Measurements from ENCODE around the gene SCYGR7. TPM values are rescaled to one million over a fixed set of nuclear protein-coding genes. Genes with fewer than 3 reads are reported as not detected.
A peak's percentile ranks its signal among the peaks of the same experiment; 100 is the strongest.
"Not testable (repeated sequence)": the region's sequence is repeated elsewhere in the genome, so short reads cannot be mapped to it uniquely, and the experiment has no call there.

Gene SCYGR7, protein sequence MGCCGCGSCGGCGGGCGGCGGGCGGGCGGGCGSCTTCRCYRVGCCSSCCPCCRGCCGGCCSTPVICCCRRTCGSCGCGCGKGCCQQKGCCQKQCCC
- polyA plus RNA-seq (2013, experiment 1 of 2; ENCODE audit: insufficient read length): not detected
- not detected for polyA plus RNA-seq (2013, experiment 2 of 2; ENCODE audit: insufficient read length)

GRCh38 chr2:227728035-227728434 is at the start of gene SCYGR7:
SCYGR7 (plus strand) TSS chr2:227728335; CDS start chr2:227728335, 0 bp downstream.
- DNase-seq: no peak

GRCh38 chr2:227684258-227684657 is 43.9 kb upstream of the SCYGR7 start:
- DNase-seq: no peak

GRCh38 chr2:227687189-227687588 is 40.9 kb upstream of the SCYGR7 start:
- DNase-seq: no peak

DNA sequence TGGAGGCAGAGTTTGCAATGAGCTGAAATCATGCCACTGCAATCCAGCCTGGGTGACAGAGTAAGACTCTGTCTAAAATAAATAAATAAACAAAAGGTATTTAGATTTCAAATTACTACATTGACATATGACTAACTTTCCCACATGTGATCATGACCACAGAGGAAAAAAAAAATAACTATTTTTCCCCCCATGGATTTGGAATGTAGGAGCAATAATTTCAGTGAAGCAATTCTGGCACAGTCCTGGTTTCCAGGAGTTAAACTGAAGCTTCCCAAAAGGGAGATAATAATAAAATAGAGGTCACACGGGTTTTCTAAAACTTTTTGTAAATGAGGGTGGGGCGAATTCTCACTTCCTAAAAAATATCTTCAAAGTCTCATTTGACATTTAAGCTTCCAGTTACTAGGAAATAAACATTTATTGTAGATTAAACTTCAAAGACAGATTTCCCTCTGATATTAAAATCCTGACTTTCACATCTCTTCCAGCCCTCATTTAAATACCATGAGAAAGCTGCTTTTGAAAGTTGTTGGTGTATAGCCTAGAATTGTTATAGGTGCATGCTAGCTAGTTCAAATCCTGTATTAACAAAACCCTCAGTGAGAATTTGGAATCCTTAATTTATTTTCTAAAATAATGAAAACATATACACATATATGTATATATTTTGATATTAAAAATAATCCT is 31.0 kb upstream of the SCYGR7 start:
- DNase-seq: no peak

- no peak for DNase-seq
These were observed 26.6 kb upstream of the SCYGR7 start for GRCh38 chr2:227701556-227701955.

- no peak for DNase-seq
These were observed 24.8 kb upstream of the SCYGR7 start for GRCh38 chr2:227703280-227703732.

DNA sequence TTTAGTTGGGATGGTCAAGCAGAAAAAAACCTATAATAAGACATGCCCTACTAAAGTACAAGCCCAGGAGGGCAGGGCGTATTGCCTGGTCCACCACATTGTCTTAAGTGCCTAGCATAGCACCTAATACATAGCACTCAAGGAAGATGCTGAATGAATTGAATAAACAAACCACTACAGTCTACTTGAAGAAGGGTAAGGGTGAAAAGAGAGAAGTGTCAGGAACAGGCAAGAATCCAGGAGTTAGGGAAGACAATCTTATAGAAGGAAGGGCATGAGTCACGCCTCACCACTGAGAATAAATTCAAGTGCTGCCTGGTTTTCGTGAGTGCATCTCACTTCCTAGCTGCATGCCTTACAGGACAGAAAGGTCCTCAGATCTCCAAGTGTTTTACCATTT is 24.2 kb upstream of the SCYGR7 start:
- no peak for DNase-seq

DNA sequence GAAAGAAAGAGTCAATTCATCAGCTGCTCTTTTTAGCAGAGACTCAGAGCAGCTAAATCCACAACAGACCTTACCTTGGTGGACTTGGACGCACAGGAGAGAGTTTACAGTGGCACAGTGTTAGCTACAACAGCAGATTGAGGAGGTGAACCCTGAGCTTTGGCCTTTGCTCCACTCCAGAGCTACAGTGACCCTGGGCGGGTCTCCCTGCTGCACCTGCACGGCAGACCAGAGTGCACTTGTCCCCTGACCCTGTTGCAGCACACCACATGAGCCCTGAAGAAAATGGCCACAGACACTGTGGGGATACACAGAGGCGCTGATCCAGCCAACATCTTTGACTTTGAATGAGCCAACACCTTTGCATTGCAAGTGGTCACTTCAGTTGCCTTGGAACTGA is 21.3 kb upstream of the SCYGR7 start:
- DNase-seq: no peak

DNA sequence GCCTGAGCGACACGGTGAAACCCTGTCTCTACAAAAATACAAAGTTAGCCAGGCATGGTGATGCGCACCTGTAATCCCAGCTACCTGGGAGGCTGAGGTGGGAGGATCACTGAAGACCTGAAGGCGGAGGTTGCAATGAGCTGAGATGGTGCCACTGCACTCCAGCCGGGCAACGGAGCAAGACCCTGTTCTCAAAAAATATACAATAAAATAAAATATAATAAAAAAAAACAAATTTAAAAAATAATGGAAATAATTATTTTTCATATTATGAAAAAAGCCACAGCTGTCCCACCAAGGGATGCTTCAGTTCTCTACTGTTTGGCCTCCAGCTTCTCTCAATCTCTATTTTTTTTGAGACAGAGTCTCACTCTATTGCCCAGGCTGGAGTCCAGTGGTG is 20.7 kb upstream of the SCYGR7 start:
- DNase-seq: no peak

- DNase-seq: no peak
These were observed 17.1 kb upstream of the SCYGR7 start for GRCh38 chr2:227710986-227711385.

- DNase-seq: no peak
These were observed 14.8 kb upstream of the SCYGR7 start for GRCh38 chr2:227713291-227713690.

DNA sequence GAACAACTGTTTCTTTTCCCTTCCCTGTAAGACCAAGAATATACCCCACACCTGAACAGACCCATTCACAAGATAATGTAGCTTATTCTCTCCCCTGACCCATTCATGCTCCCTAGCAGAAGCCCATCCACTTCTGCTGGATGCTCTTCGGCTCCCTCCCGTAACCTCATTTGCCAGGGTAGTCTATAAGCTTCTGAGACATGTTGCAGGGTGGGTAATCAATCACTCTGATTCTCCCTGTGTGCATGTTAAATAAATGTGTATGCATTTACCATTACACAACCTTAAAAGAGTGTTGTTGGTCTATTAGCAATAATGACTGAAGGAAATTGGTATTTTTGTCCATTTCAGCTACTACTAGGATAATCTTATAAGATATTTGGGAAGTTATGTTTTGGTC is 11.6 kb upstream of the SCYGR7 start:
- no peak for DNase-seq

DNA sequence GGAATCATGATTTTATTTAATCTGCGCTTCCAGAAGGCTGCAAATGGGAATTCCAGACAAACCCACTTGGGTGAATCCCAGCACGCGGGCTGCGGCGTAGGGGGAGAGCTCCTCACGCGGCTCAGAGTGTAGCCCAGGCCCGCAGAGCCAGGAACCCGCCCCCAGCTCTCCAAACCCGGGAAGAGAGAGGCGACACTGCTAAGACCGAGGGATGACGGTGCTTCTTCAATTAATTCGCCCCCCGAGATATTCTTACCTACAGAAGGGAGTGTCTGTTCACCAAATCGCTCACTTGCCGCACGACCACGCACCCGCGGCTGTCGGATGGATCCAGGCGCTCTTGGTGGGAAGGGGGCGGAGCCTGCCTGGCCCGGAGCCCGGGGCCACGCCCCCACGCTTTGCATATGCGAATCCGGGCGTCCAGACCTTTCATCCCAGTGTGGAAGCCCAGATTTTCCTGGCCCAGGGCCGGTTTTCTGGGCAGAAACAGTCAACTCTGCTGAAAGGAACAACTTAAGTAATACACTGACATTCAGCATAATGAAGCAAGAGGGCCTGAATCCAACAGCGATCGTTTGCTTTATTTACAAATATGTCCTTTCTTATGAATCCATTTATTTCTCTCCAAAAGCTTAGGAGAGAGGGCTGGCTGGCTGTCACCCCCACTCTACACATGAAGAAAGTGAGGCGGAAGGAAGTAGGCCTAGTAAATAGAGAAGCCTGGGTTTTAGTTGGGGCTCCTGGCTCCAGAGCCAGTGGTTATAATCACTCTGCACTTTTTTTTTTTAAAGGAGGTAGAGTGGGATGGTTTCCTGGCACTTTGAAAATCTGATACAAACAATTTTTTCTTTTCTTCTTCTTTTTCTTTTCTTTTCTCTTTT is 10.2 kb upstream of the SCYGR7 start, which contains the start of gene SLC19A3:
Gene SLC19A3 (minus strand): TSS at position 342 of the 881 bp plus-strand sequence. CDS start 15,710 bp downstream, outside the sequence.
- peak; percentile 50 for DNase-seq

- no peak for DNase-seq
These were observed 8.5 kb upstream of the SCYGR7 start for GRCh38 chr2:227719641-227720040.

DNA sequence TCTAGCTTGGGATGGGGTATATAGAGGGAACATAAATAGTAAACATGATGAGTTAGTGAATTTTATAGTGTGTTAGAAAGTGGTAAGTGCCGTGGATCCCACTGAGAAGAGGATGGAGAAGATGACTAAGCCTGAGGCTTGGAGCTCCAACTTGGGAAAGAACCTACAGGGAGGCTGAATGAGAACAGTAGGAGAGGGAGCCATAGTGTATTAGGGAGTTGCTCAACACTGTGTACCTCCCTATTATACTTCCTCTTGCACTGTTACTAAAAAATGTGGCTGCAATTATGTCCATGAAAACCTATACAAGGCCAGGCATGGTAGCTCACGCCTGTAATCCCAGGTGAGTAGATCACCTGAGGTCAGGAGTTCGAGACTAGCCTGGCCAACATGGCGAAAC is 7.5 kb upstream of the SCYGR7 start:
- DNase-seq: no peak

DNA sequence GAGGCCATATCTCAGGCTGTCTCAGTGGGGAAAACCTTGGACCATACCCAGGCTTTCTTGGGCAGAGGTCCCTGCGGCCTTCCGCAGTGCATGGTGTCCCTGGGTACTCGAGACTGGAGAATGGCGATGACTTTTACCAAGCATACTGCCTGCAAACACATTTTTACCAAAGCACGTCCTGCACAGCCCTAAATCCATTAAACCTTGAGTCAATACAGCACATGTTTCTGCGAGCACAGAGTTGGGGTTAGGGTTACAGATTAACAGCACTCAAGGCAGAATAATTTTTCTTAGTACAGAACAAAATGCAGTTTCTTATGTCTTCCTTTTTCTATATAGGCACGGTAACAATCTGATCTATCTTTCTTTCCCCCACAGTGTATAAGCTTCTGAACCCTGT is 5.3 kb upstream of the SCYGR7 start:
- DNase-seq: not testable (repeated sequence)

DNA sequence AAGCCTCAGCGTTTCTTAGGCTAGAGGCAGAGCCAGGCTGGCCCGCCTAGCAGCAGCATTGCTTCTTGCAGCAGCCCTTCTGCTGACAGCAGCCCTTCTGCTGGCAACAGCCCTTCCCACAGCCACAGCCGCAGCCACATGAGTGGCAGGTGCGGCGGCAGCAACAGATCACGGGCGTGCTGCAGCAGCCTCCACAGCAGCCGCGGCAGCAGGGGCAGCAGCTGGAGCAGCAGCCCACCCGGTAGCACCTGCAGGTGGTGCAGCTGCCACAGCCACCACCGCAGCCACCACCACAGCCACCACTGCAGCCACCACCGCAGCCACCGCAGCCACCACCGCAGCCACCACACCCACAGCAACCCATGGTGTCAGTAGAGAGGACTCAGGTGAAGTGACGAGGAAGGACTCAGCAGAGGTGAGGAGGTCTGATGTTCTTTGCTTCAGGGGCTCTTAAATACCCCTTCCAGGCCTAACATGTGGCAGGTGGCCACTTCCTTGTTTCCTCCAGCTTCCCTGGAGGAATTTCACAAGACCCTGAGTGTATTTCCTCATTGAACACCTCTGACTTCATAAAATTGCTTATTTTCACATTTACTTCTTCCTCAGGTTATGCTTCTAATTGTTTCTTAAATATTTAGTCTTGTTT is 3.6 kb upstream of the SCYGR7 start, which contains the start of gene SCYGR6:
Gene SCYGR6 (minus strand): TSS at position 364 of the 646 bp plus-strand sequence. CDS start 0 bp downstream, at position 364.
- DNase-seq: no peak

- DNase-seq: no peak
These were observed 11.2 kb downstream of the SCYGR7 start for GRCh38 chr2:227739351-227739750.

- not testable (repeated sequence) for DNase-seq
These were observed 12.6 kb downstream of the SCYGR7 start for GRCh38 chr2:227740705-227741104.

DNA sequence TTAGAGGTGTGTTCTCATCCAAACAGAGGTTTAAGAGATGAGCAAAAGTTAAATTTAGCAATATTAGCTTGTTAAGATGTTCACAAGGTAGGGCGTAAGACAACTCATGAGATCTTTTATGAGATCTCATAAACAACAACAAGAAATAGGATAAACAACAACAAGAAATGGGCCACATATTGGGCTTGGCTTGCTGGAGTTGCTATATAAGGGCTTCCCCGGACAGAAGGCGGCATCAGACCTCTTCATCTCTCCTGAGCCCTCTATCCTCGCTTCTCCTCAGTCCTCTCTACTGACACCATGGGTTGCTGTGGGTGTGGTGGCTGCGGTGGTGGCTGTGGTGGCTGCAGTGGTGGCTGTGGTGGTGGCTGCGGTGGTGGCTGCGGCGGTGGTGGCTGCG is 17.5 kb downstream of the SCYGR7 start, which contains the start of gene SCYGR8:
Gene SCYGR8 (plus strand): TSS at position 301 of the 400 bp plus-strand sequence. CDS start 0 bp downstream, at position 301.
- no peak for DNase-seq

GRCh38 chr2:227748079-227748478 is 19.9 kb downstream of the SCYGR7 start:
- DNase-seq: no peak

- not testable (repeated sequence) for DNase-seq
These were observed 28.1 kb downstream of the SCYGR7 start for GRCh38 chr2:227756261-227756660.

Data from fibroblast of skin of back (primary cell).